Activated T-cell treated with anti-CD3 and anti-CD28 coated beads for 1 hour (primary cell): ENCODE data around the gene CFAP161.

Source experiments
- DNase-seq: peaks from one replicate; pipeline ENCODE4 v3.0.0-alpha.2; 2020; ENCODE audit warnings: low read depth

CFAP161 gene, protein sequence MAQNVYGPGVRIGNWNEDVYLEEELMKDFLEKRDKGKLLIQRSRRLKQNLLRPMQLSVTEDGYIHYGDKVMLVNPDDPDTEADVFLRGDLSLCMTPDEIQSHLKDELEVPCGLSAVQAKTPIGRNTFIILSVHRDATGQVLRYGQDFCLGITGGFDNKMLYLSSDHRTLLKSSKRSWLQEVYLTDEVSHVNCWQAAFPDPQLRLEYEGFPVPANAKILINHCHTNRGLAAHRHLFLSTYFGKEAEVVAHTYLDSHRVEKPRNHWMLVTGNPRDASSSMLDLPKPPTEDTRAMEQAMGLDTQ

DNA sequence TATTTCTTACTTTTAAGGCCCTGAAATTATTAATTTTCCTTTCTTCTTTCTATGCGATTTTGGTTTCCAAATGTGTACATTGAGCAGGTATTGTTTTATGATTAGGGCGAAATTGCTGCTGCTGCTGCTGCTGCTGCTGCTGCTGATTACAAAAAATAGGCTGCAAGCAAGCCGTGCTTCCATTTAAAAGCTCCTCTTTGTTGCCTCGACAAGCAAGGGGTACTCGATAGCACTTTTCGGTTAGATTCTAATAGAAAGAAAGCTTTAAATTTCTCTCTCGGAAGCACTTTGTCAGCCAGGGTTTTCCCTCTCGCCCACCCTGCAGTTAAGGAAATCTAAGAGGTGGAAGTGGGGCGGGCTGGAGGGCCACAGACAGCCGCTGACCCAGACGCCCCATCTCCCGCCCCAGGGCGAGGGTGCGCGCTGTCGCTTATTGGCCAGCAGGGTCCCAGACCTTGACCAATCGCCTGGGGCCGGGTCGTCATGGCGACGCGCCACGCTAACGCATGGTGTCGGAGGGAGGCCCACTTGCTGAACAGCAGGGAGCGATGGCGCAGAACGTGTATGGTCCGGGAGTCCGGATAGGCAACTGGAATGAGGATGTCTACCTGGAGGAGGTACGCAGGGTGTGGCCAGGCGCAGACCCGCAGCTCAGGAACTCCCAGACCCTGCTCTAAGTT lies at the start of gene CFAP161:
CFAP161 (plus strand) TSS at position 489 of the 680 bp plus-strand sequence; CDS start at position 549, 60 bp downstream.
- DNase-seq = no peak

GRCh38 chr15:81084716-81085115 lies 49.4 kb upstream of the CFAP161 start:
- DNase-seq = no peak

DNA sequence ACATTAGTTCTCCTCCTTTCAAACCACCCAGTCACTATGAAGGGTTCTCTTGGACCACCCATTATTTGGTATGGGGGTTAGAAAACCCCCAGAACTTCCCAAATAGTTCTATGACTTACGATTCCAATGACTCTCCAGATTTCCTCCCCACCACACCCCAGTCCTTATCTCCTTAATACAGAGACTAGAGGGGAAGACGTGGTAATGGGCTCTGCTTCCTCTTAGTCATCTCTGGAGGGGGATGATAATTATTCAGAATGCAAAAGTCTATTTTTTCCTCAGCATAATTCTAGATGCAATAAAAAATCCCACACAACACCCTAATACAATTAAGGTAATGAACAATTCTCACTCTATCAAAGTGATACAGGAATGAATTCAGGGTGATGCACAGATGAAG lies 48.9 kb upstream of the CFAP161 start:
- DNase-seq = no peak

- DNase-seq = no peak
Measured at GRCh38 chr15:81085898-81086297, 48.2 kb upstream of the CFAP161 start.

DNA sequence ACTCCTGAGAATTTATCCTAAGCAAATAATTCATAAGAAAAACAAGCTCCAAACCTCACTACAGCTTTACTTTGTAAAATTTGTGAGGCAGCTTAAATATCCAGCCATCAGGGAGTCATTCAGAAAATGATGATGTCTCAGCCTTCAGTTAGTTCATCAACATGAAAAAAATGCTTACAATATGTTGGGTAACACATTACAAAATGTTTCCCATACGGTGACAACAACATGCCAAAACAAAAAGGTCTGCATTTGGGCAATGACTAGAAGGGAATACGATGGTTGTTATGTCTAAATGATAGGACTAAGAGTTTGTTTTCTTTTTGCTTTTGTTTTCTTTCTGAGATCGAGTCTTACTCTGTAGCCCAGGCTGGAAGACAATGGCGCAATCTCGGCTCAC lies 47.0 kb upstream of the CFAP161 start:
- no peak for DNase-seq

- DNase-seq = no peak
Measured at GRCh38 chr15:81087694-81088093, 46.4 kb upstream of the CFAP161 start.

GRCh38 chr15:81088470-81089013 lies 45.5 kb upstream of the CFAP161 start:
- DNase-seq = no peak

DNA sequence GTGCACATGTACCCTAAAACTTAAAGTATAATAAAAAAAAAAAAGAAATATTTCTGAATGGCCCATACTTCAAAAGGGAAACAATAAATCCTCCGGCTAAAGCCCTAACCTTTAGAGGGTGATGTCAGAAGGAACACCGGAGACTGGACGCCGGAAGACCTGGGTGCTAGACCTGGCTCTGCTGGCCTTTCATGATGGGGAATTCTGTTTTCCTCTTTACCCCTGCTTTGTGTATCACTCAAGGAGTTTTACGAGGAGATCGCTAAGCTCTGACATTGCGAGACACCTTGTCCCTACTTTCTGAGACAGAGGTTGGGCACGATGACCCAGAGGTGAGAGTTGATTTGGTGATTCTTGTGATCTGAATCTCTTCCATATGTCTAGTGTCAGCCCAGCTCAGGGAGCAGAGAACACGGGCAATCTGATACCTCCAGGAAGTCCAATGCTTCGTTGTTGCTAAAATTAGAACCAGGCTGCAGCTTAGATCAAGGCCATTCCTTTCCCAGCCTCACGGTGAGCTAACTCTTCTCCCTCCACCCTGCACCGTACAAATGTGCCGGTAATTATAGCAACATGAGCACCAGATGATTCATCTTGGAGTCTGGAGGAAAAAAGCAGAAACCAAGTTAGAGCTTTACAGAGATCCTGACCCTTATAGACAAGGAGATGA lies 42.0 kb upstream of the CFAP161 start:
- DNase-seq = no peak

DNA sequence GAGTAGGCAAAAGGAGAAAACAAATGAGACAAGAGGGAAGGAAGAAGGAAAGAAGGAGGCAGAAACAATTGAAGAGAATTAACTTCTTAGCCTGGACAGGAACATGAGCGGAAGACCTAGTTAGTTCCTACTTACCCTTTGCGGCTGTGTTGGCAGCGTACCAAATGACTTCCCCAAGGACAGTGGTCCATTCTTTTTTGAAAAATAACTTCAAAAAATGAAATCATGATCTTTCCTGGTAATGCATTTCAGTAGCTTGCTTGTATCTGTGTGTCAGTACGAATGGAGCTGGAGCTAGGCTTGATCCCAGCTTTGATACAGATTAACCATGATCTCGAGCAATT lies 41.5 kb upstream of the CFAP161 start:
- DNase-seq = no peak

DNA sequence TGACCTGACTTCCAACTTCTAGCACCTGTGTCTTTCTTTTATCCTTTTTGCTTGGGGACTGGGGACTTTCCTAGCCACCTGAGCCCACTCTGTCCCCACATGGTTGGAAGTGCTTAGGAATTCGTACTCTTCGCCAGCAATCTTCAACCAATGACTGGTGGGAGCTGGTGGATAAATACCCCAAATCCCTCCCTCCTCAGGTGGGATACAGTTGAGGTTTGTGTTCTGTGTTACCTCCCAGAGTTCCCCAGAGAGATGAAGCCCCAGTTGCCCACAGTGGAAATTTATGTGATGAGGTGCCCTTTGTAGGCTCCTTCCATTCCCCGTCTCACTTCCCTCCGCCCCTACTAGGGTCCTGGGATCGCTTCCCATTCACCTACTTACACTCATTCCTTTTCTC lies 40.1 kb upstream of the CFAP161 start:
- DNase-seq = no peak

DNA sequence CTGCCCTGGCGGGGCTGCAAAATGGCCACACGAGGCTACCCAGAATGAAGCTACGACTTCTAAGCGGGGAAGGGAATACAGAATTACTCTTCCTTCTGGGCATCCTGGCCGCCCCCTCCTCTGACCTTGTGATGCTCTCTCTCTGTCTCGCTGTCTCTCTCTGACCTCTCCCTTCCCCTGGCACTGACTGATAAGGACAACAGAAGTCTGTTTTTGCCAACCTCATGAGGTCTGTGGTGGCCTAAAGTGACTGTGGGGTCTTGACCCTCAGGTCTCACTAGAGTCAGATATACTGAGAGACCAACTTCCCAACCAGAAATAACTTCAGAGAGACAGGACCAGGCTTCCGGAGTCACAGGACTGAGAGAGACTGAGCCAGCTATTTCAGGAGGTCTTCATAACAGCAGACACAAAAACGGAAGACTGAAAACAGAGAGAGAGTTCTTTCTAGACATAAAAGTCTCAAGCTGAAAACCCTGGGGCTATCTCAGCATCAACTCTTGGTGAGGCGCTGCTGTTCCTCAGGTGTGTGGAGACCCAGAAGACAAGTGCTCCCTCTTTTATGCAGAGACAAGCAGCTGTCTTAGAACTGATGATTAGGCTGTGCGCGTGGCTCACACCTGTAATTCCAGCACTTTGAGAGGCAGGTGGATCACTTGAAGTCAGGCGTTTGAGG lies 38.2 kb upstream of the CFAP161 start:
- no peak for DNase-seq

DNA sequence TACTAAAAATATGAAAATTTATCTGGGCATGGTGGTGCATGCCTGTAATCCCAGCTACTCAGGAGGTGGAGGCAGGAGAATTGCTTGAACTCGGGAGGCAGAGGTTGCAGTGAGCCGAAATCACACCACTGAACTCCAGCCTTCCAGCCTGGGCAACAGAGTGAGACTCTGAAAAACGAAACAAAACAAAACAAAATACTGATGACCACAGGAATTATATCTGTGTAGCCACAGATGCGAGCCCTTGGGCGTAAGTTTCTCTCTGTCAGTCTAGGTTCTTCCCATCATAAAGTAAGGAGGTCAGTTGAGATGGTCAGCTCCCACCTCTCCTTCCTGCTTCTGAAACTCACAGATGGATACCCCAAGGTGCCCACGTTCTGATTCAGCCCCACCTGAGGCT lies 37.7 kb upstream of the CFAP161 start:
- DNase-seq = no peak

GRCh38 chr15:81097116-81097889 lies 36.8 kb upstream of the CFAP161 start:
- no peak for DNase-seq

DNA sequence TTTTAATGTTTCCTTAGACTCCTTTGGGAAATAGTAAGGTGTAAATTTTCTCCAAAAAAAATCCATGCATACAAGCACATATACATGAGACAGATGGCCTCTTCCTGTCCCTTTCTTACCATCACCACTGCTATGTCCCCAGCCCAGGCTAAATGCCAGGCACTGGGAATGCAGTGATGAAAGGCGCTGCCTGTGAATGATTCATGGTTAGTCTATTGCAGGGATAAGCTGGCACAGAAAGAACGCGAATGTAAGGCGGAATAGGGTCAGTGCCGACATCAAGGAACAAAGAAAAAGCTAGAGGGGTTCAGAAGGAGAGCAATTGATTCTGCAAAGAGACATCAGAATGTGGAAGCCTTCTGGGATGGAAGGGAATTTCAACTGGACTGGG lies 36.2 kb upstream of the CFAP161 start:
- no peak for DNase-seq

GRCh38 chr15:81098349-81098748 lies 35.7 kb upstream of the CFAP161 start:
- no peak for DNase-seq

- DNase-seq = no peak
Measured at GRCh38 chr15:81098861-81099651, 35.0 kb upstream of the CFAP161 start.

DNA sequence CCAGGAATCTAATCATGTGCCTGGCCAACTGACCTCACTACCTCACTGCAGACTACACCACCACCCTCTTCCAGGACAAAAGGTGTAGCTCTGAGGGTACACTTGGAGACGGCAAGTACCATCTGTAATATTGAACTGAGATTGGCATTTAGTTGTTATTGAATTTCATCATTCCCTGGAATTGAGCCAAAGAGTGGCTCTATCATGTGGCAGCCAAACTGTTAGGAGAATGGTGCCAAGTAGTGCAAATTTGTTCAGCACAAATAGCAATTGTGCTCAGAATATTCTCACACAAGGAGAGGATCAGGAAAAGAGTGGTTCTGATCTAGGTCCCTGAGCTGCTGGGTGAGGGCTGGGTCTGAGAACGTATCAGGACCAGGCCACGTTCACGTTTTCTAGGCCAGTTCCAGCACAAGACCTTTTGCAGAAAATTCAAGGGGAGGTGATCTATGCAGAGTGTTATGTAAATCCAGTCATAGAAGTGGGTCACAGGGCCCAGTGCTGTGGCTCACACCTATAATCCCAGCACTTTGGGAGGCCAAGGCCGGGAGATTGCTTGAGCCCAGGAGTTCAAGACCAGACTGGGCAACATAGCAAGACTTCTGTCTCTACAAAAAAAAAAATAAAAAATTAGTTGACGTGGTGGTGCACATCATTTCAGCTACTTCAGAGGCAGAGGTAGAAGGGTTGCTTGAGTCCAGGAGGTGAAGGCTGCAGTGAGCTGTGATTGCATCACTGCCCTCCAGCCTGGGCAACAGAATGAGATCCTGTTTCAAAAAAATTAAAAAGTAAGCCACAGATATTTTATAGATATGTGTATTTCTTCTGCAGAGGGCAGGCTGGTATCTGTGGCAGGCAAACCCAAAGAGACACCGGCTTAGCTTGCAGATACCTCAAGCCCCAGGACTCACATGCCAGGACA lies 31.9 kb upstream of the CFAP161 start:
- DNase-seq = no peak

DNA sequence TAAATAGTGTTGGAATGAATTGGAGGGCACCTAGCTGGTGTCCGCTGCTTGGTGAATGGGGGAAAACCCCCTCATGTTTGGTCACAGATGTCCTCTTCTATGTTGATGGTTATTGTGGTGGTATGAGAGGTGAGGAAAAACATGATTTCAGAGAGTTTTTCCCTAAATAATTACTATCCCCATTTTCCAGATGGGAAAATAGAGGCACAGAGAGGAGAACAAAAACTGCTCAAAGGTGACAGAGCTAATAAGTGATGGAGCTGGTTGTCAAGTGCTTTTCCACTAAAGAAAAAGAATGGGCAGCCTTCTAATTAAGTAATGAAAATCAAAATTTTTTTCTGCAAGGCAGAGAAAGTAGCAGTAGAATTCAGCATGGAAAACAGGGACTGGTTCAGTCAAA lies 30.2 kb upstream of the CFAP161 start:
- no peak for DNase-seq

DNA sequence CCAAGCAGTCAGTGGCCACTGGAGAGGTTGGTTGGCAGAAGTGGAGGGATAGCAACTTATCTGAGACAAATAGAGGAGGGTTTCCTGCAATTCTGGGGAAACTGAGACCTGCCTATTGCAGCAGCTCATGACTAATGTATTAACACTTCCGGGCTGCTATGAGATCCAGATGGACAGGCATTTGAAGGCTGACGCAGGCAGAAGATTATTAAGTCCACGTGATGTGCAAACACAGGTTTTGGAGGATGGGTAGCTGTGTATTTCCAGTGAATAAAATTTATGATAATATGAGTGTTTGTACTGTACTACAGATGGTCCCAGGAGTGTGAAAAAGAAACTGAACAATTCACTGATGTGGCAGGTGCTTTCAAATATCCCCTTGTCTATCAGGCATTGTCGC lies 28.5 kb upstream of the CFAP161 start:
- no peak for DNase-seq

DNA sequence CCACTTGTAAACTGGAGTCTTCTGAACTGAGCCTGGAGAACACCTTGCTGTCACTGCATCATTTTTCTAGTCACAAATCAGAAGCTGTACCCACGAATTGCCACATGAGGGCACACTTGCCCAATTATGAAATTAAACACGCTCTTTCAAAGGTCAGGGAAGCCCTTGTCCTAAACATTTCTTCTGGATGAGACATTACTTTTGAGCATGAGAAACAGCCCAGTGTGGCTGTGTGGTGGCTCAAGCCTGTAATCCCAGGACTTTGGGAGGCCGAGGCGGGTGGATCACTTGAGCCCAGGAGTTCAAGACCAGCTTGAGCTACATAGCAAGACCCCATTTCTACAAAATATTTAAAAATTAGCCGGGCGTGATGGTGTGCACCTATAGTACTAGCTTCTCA lies 27.5 kb upstream of the CFAP161 start:
- DNase-seq = peak; percentile 15
